Neural cell (in vitro differentiated cells): ENCODE data around the gene GSDMA. TPM values are rescaled to one million over a fixed set of nuclear protein-coding genes. Genes with fewer than 3 reads are reported as not detected.
A peak's percentile ranks its signal among the peaks of the same experiment; 100 is the strongest.

Source experiments
- H2AFZ ChIP-seq: fragments of 200-600, 300-800 bp; sonication (generic), shearing (Covaris generic); 2 replicates; pipeline ENCODE4 v1.6.0; 2014; ENCODE audit warnings: low read depth, mild to moderate bottlenecking, antibody characterized with exemption, low read length, moderate library complexity
- H3F3A ChIP-seq: fragments of 200-600 bp; shearing (Covaris generic); 2 replicates; pipeline ENCODE4 v1.6.1; 2016; ENCODE audit warnings: mild to moderate bottlenecking, moderate library complexity, mixed read lengths, antibody characterized with exemption, low read length; ENCODE audit not compliant: insufficient read depth, poor library complexity, severe bottlenecking
- H3K27ac ChIP-seq: fragments of 200-600, 300-800 bp; sonication (generic), shearing (Covaris generic); 2 replicates; pipeline ENCODE4 v1.5.1; 2014; ENCODE audit warnings: mild to moderate bottlenecking, low read length, moderate library complexity
- H3K27me3 ChIP-seq: fragments of 300-800, 200-600 bp; sonication (generic), shearing (Covaris generic); 2 replicates; pipeline ENCODE4 v1.6.0; 2014; ENCODE audit warnings: mild to moderate bottlenecking, low read depth, low read length, moderate library complexity; ENCODE audit not compliant: insufficient read depth
- H3K36me3 ChIP-seq: fragments of 300-800, 200-600 bp; sonication (generic), shearing (Covaris generic); 2 replicates; pipeline ENCODE4 v1.5.1; 2014; ENCODE audit warnings: mild to moderate bottlenecking, antibody characterized with exemption, low read length, moderate library complexity; ENCODE audit not compliant: insufficient read depth
- H3K4me2 ChIP-seq: fragments of 300-800, 200-600 bp; sonication (generic), shearing (Covaris generic); 2 replicates; pipeline ENCODE4 v1.6.0; 2014; ENCODE audit warnings: mild to moderate bottlenecking, low read length
- H3K4me3 ChIP-seq: fragments of 300-800, 200-600 bp; sonication (generic), shearing (Covaris generic); 2 replicates; pipeline ENCODE4 v1.5.1; 2014; ENCODE audit warnings: mild to moderate bottlenecking, low read length, moderate library complexity
- H3K79me2 ChIP-seq: fragments of 200-600 bp; shearing (Covaris generic); replicated peaks from 2 replicates; pipeline ENCODE4 v1.6.0; 2014; ENCODE audit warnings: mild to moderate bottlenecking, low read length, moderate library complexity; ENCODE audit not compliant: insufficient read depth
- H3K9ac ChIP-seq: fragments of 300-800, 200-600 bp; sonication (generic), shearing (Covaris generic); 2 replicates; pipeline ENCODE4 v1.6.1; 2016; ENCODE audit warnings: mild to moderate bottlenecking, low read length, mixed read lengths
- H3K9me2 ChIP-seq: fragments of 200-600 bp; shearing (Covaris generic); 2 replicates; pipeline ENCODE4 v1.6.1; 2016; ENCODE audit warnings: mild to moderate bottlenecking, low read length, mixed read lengths; ENCODE audit not compliant: insufficient read depth
- H3K9me3 ChIP-seq: fragments of 200-600, 300-800 bp; sonication (generic), shearing (Covaris generic); 2 replicates; pipeline ENCODE4 v1.6.1; 2016; ENCODE audit warnings: mild to moderate bottlenecking, mixed run types, low read length, moderate library complexity, mixed read lengths
- H4K20me1 ChIP-seq: fragments of 200-600 bp; shearing (Covaris generic); 2 replicates; pipeline ENCODE4 v1.6.1; 2016; ENCODE audit warnings: mild to moderate bottlenecking, mixed run types; ENCODE audit not compliant: insufficient read depth
- CTCF ChIP-seq: fragments of 450-650 bp; IDR thresholded peaks from 2 replicates; pipeline ENCODE4 v1.5.1; 2014; ENCODE audit warnings: antibody characterized with exemption, mild to moderate bottlenecking, moderate library complexity; ENCODE audit not compliant: poor library complexity, severe bottlenecking
- EP300 ChIP-seq: fragments of 450-650 bp; conservative IDR thresholded peaks from 2 replicates; pipeline ENCODE4 v1.6.1; 2014; ENCODE audit warnings: antibody characterized with exemption, mild to moderate bottlenecking, moderate library complexity; ENCODE audit not compliant: poor library complexity, severe bottlenecking
- EZH2 ChIP-seq: fragments of 200-600, 300-800 bp; shearing (Covaris generic), sonication (generic); IDR thresholded peaks from 2 replicates; pipeline ENCODE4 v1.6.1; 2014; ENCODE audit warnings: antibody characterized with exemption, low read length, borderline replicate concordance, mild to moderate bottlenecking; ENCODE audit not compliant: insufficient read depth, poor library complexity, severe bottlenecking
- MXI1 ChIP-seq: fragments of 450-650 bp; conservative IDR thresholded peaks from 2 replicates; pipeline ENCODE4 v1.6.1; 2014; ENCODE audit warnings: antibody characterized with exemption, mild to moderate bottlenecking; ENCODE audit not compliant: poor library complexity, severe bottlenecking
- POLR2AphosphoS5 ChIP-seq: IDR thresholded peaks from 2 replicates; pipeline ENCODE4 v1.6.1; 2012
- RAD21 ChIP-seq: fragments of 450-650 bp; conservative IDR thresholded peaks from 2 replicates; pipeline ENCODE4 v1.6.1; 2014; ENCODE audit warnings: antibody characterized with exemption, mild to moderate bottlenecking, moderate library complexity
- REST ChIP-seq: IDR thresholded peaks from 2 replicates; pipeline ENCODE4 v1.6.1; 2012; ENCODE audit warnings: borderline replicate concordance
- SMC3 ChIP-seq: fragments of 450-650 bp; conservative IDR thresholded peaks from 2 replicates; pipeline ENCODE4 v1.6.1; 2014; ENCODE audit warnings: antibody characterized with exemption, mild to moderate bottlenecking, moderate library complexity; ENCODE audit not compliant: poor library complexity
- TAF1 ChIP-seq: IDR thresholded peaks from 2 replicates; pipeline ENCODE4 v1.6.1; 2012; ENCODE audit warnings: low read depth
- polyA plus RNA-seq: library from polyadenylated mRNA; depleted of rRNA; stranded (reverse); fragments of >200 nt; gene quantifications from 2 replicates; pipeline ENCODE4 v1.2.3, GENCODE V29; 2014

The GSDMA gene
- polyA plus RNA-seq, 1 donor from 2014 or later = not detected

- H3K79me2 ChIP-seq = peaks cover 20% of the 10 kb centered on the region
- H3K27me3 ChIP-seq = no peaks in the 10 kb centered on the region
- peak overlapping the region; percentile 51 for H2AFZ ChIP-seq
- no peaks in the 10 kb centered on the region for H3F3A ChIP-seq
- no peaks in the 10 kb centered on the region for H3K9me3 ChIP-seq
- no peaks in the 10 kb centered on the region for H3K36me3 ChIP-seq
- H3K9ac ChIP-seq = peak overlapping the region; percentile 71
- peak overlapping the region; percentile 46 for H3K4me2 ChIP-seq
- H3K9me2 ChIP-seq = no peaks in the 10 kb centered on the region
- no peaks in the 10 kb centered on the region for H4K20me1 ChIP-seq
- no peak overlapping the region for H3K27ac ChIP-seq
- H3K4me3 ChIP-seq = peak overlapping the region; percentile 89
- TF ChIP-seq SMC3 = no peak
- TF ChIP-seq TAF1 = no peak
- no peak for TF ChIP-seq POLR2AphosphoS5
- TF ChIP-seq REST = no peak
- no peak for TF ChIP-seq RAD21
- no peak for TF ChIP-seq EP300
- TF ChIP-seq MXI1 = no peak
- TF ChIP-seq EZH2 = no peak
- TF ChIP-seq CTCF = no peak
Measured at GRCh38 chr17:39979016-39979670, 16.3 kb downstream of the GSDMA start.

DNA sequence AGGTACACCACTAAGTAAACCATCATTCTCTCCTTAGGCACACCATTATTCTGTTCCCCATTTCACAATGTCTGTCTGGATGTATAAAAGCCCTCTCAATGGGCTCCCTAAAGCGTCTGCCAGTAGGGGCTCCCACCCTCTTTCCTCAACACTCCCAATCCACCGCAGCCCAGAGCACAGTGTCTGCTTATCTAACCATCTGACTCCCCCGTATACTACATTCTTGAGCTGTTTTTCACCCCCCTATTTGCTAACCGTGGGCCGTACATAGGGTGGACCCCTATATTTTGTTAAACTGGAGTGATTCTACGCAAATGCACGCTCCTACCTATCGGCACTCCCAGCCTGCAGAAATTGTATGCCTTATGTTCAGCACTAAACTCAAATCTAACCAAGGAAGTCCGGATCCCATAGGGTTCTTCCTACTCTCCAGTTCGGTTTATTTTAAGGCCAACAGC lies 17.1 kb downstream of the GSDMA start:
- Histone ChIP-seq H3K79me2 (peaks cover 20% of the 10 kb centered on the region), H3K4me2 (peak overlapping the region; percentile 46), H3K9me3 (no peaks in the 10 kb centered on the region), H3K9ac (peak overlapping the region; percentile 71), H3K27me3 (no peaks in the 10 kb centered on the region), H3K27ac (peak overlapping the region; percentile 79), H4K20me1 (no peaks in the 10 kb centered on the region), H3F3A (no peaks in the 10 kb centered on the region), H3K9me2 (no peaks in the 10 kb centered on the region), H3K4me3 (peak overlapping the region; percentile 89), H2AFZ (peak overlapping the region; percentile 51), H3K36me3 (no peaks in the 10 kb centered on the region)
- TF ChIP-seq CTCF (no peak), REST (peak; percentile 20)
